DOHH2 (cell line): ENCODE data around the gene CFAP53.
"Not testable (repeated sequence)": the region's sequence is repeated elsewhere in the genome, so short reads cannot be mapped to it uniquely, and the experiment has no call there.

Experiments
- H3F3A ChIP-seq: fragments of 200-600 bp; sonication (generic), shearing (Covaris generic); 2 replicates; pipeline ENCODE4 v1.6.0; 2016; ENCODE audit warnings: antibody characterized with exemption, mild to moderate bottlenecking; ENCODE audit not compliant: control insufficient read depth, insufficient read depth
- H3K27ac ChIP-seq: fragments of 200-600 bp; sonication (generic); 2 replicates; pipeline ENCODE4 v1.5.1; 2014; ENCODE audit warnings: low read depth, mild to moderate bottlenecking, low read length, moderate library complexity
- H3K27me3 ChIP-seq: fragments of 200-600 bp; sonication (generic); 2 replicates; pipeline ENCODE4 v1.6.1; 2014; ENCODE audit warnings: mild to moderate bottlenecking, low read length, mixed read lengths; ENCODE audit not compliant: control insufficient read depth
- H3K36me3 ChIP-seq: fragments of 200-600 bp; sonication (generic); 2 replicates; pipeline ENCODE4 v1.6.1; 2014; ENCODE audit warnings: mild to moderate bottlenecking, low read length, moderate library complexity, mixed read lengths; ENCODE audit not compliant: control insufficient read depth
- H3K4me1 ChIP-seq: fragments of 200-600 bp; sonication (generic); 2 replicates; pipeline ENCODE4 v1.6.1; 2014; ENCODE audit warnings: mild to moderate bottlenecking, low read length, mixed read lengths; ENCODE audit not compliant: control insufficient read depth
- H3K4me2 ChIP-seq: fragments of 200-600 bp; sonication (generic); 2 replicates; pipeline ENCODE4 v1.6.0; 2014; ENCODE audit warnings: mild to moderate bottlenecking, low read length, moderate library complexity
- H3K4me3 ChIP-seq: fragments of 200-600 bp; sonication (generic); 2 replicates; pipeline ENCODE4 v1.5.1; 2014; ENCODE audit warnings: mild to moderate bottlenecking, low read length, mixed read lengths
- H3K79me2 ChIP-seq: fragments of 200-600 bp; sonication (generic); 2 replicates; pipeline ENCODE4 v1.6.1; 2014; ENCODE audit warnings: mild to moderate bottlenecking, low read length, mixed read lengths; ENCODE audit not compliant: control insufficient read depth
- H3K9me2 ChIP-seq: fragments of 200-600 bp; sonication (generic); replicated peaks from 2 replicates; pipeline ENCODE4 v1.6.1; 2014; ENCODE audit warnings: mild to moderate bottlenecking, low read length, mixed read lengths; ENCODE audit not compliant: control insufficient read depth
- H3K9me3 ChIP-seq: fragments of 200-600 bp; sonication (generic); 2 replicates; pipeline ENCODE4 v1.6.1; 2014; ENCODE audit warnings: antibody characterized with exemption, low read length, mixed read lengths; ENCODE audit not compliant: control insufficient read depth, insufficient read depth
- H4K20me1 ChIP-seq: fragments of 200-600 bp; sonication (generic); 2 replicates; pipeline ENCODE4 v1.6.0; 2014; ENCODE audit warnings: low read depth, mild to moderate bottlenecking, antibody characterized with exemption, low read length, moderate library complexity; ENCODE audit not compliant: control insufficient read depth, insufficient read depth
- CTCF ChIP-seq: fragments of 200-600 bp; sonication (generic); IDR thresholded peaks from one replicate; pipeline ENCODE4 v1.5.1; 2014; ENCODE audit warnings: antibody characterized with exemption, mild to moderate bottlenecking, low read depth, low read length; ENCODE audit not compliant: poor library complexity, severe bottlenecking
- EZH2phosphoT487 ChIP-seq: fragments of 200-600 bp; sonication (generic); IDR thresholded peaks from 2 replicates; pipeline ENCODE4 v1.6.1; 2017; ENCODE audit warnings: borderline replicate concordance, mild to moderate bottlenecking, antibody characterized with exemption, low read length, moderate library complexity, mixed read lengths

CFAP53 gene

GRCh38 chr18:50249576-50249975 lies 16.7 kb downstream of the CFAP53 start:
- Histone ChIP-seq H3K4me1 (no peaks in the 10 kb centered on the region), H3K4me2 (no peak overlapping the region), H3K27ac (no peak overlapping the region), H3K9me3 (no peaks in the 10 kb centered on the region), H3K27me3 (peaks cover 4% of the 10 kb centered on the region), H3K9me2 (no peaks in the 10 kb centered on the region), H3K4me3 (no peak overlapping the region), H3F3A (no peaks in the 10 kb centered on the region), H4K20me1 (no peaks in the 10 kb centered on the region), H3K79me2 (no peaks in the 10 kb centered on the region), H3K36me3 (no peaks in the 10 kb centered on the region)
- TF ChIP-seq EZH2phosphoT487 (no peak), CTCF (no peak)

- H3K9me3 ChIP-seq: no peaks in the 10 kb centered on the region
- H3K79me2 ChIP-seq: no peaks in the 10 kb centered on the region
- H4K20me1 ChIP-seq: no peaks in the 10 kb centered on the region
- no peak overlapping the region for H3K27ac ChIP-seq
- H3F3A ChIP-seq: no peaks in the 10 kb centered on the region
- H3K9me2 ChIP-seq: no peaks in the 10 kb centered on the region
- TF ChIP-seq EZH2phosphoT487: no peak
- no peak for TF ChIP-seq CTCF
- H3K27me3 ChIP-seq: peaks cover 4% of the 10 kb centered on the region
- no peak overlapping the region for H3K4me3 ChIP-seq
- no peaks in the 10 kb centered on the region for H3K4me1 ChIP-seq
- H3K4me2 ChIP-seq: no peak overlapping the region
- H3K36me3 ChIP-seq: no peaks in the 10 kb centered on the region
Measured at GRCh38 chr18:50247561-50247960, 18.7 kb downstream of the CFAP53 start.

- not testable (repeated sequence) for H3K79me2 ChIP-seq, H3K36me3 ChIP-seq, H3K4me2 ChIP-seq, H3K4me3 ChIP-seq, H3K27me3 ChIP-seq, H3K9me2 ChIP-seq, H3K4me1 ChIP-seq, H3F3A ChIP-seq, H4K20me1 ChIP-seq, H3K9me3 ChIP-seq, H3K27ac ChIP-seq
Measured at GRCh38 chr18:50241768-50242167, 24.5 kb downstream of the CFAP53 start.

- Histone ChIP-seq H3F3A (no peaks in the 10 kb centered on the region), H3K27ac (no peak overlapping the region), H3K79me2 (no peaks in the 10 kb centered on the region), H4K20me1 (no peaks in the 10 kb centered on the region), H3K9me2 (no peaks in the 10 kb centered on the region), H3K36me3 (no peaks in the 10 kb centered on the region), H3K4me2 (no peak overlapping the region), H3K4me3 (no peak overlapping the region), H3K4me1 (no peaks in the 10 kb centered on the region), H3K27me3 (peaks cover 8% of the 10 kb centered on the region), H3K9me3 (no peaks in the 10 kb centered on the region)
- TF ChIP-seq EZH2phosphoT487 (no peak), CTCF (no peak)
Measured at GRCh38 chr18:50240080-50240563, 26.2 kb downstream of the CFAP53 start.
